Progenitor cell of endocrine pancreas (in vitro differentiated cells): ENCODE results near the gene CPNE6. TPM values are rescaled to one million over a fixed set of nuclear protein-coding genes. Genes with fewer than 3 reads are reported as not detected.

Experiments
- DNase-seq: peaks from one replicate; pipeline ENCODE4 v3.0.0; 2021; ENCODE audit warnings: low spot score; ENCODE audit not compliant: unreplicated experiment
- H3K27ac Mint-ChIP-seq: 2 replicates; pipeline ENCODE4 v1.8.0; 2021; ENCODE audit warnings: mild to moderate bottlenecking, moderate library complexity, mixed read lengths
- H3K27me3 Mint-ChIP-seq: 2 replicates; pipeline ENCODE4 v1.8.0; 2021; ENCODE audit warnings: mixed read lengths
- H3K36me3 Mint-ChIP-seq: 2 replicates; pipeline ENCODE4 v1.8.0; 2022; ENCODE audit warnings: mixed read lengths; ENCODE audit not compliant: insufficient read depth
- H3K4me1 Mint-ChIP-seq: 2 replicates; pipeline ENCODE4 v1.8.0; 2021; ENCODE audit warnings: low read depth, mixed read lengths
- H3K4me3 Mint-ChIP-seq: 2 replicates; pipeline ENCODE4 v1.8.0; 2021; ENCODE audit warnings: low read depth, mild to moderate bottlenecking, moderate library complexity, mixed read lengths
- H3K9me3 Mint-ChIP-seq: 2 replicates; pipeline ENCODE4 v1.8.0; 2021; ENCODE audit warnings: low read depth, mixed read lengths
- total RNA-seq: library from RNA; stranded (reverse); gene quantifications from 2 replicates; pipeline ENCODE4 v1.2.1, GENCODE V29; 2021
- TF ChIP-seq, protein P1 (sequence below): fragments of 200-600 bp; sonication (generic); IDR thresholded peaks from one replicate; pipeline ENCODE4 v1.5.0; 2021; ENCODE audit warnings: antibody characterized with exemption, mild to moderate bottlenecking; ENCODE audit not compliant: unreplicated experiment

The CPNE6 gene
- total RNA-seq, 1 donor from 2014 or later = not detected

DNA sequence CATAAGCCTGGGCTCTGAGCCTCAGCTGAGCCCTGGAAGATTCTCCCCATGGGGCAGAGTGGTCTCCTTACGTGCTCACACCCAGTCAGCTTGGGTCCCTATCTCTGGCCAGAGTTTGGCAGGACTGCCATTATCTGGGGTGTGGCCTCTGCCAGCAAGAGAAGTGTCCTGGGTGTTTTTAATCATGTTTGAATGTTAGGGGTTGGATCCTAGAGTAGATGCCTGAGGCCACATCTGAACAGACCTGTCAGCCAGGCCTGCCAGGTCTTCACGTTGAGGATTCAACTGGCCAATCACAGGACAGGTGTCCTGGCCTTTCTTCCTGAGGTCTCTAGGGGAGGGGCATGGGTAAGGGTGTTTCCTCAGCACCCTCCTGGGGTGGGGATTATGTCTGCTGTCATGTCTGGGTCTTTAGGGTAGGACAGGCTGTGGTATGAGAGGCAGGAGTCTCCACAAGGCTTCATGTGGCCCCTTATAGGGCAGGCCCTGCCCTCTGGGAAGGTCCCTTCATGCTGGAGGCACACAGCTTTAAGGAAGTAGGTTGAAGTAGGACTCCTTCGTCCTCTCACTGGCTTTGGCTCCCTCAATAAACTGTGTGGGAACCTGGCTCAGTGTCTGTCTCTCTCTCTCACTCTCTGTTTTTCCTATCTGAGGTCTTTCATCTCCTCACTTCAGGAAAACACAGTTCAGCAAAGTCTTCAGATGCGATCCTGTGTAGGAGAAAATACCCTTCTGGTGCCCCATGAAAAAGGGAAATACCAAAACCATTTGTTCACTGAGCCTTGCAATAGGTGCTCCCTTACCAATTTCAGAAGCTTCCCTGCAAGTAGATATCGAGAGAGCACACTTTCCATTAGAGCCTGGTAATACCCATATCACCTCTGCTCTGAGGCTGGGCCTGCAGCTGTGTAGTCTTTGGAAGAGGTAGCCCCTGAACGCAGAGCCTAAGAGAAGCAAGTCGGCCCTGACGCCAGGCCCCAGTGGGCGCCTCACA is 52.4 kb downstream of the CPNE6 start:
- Mint-ChIP-seq H3K4me1 (no peaks in the 10 kb centered on the region), H3K36me3 (peaks cover 14% of the 10 kb centered on the region), H3K4me3 (no peak overlapping the region), H3K27ac (no peak overlapping the region), H3K9me3 (no peaks in the 10 kb centered on the region), H3K27me3 (no peaks in the 10 kb centered on the region)
- no peak for DNase-seq
- TF ChIP-seq, protein P1, sequence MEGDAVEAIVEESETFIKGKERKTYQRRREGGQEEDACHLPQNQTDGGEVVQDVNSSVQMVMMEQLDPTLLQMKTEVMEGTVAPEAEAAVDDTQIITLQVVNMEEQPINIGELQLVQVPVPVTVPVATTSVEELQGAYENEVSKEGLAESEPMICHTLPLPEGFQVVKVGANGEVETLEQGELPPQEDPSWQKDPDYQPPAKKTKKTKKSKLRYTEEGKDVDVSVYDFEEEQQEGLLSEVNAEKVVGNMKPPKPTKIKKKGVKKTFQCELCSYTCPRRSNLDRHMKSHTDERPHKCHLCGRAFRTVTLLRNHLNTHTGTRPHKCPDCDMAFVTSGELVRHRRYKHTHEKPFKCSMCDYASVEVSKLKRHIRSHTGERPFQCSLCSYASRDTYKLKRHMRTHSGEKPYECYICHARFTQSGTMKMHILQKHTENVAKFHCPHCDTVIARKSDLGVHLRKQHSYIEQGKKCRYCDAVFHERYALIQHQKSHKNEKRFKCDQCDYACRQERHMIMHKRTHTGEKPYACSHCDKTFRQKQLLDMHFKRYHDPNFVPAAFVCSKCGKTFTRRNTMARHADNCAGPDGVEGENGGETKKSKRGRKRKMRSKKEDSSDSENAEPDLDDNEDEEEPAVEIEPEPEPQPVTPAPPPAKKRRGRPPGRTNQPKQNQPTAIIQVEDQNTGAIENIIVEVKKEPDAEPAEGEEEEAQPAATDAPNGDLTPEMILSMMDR = no peak

DNA sequence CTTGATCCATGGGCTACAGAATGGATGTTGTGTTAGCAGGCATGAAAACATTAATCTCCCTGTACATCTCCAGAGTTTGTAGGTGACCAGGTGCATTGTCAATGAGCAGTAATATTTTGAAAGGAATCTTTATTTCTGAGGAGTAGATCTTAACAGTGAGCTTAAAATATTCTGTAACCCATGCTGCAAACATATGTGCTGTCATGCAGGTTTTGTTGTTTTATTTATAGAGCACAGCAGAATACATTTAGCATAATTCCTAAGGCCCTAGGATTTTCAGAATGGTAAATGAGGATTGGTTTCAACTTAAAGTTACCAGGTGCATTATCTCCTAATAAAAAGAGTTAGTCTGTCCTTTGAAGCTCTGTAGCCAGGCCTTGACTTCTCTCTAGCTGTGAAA is 55.6 kb downstream of the CPNE6 start:
- TF ChIP-seq, protein P1 = no peak
- Mint-ChIP-seq H3K9me3 (no peaks in the 10 kb centered on the region), H3K4me3 (no peak overlapping the region), H3K4me1 (peaks cover 5% of the 10 kb centered on the region), H3K27ac (no peak overlapping the region), H3K27me3 (no peaks in the 10 kb centered on the region), H3K36me3 (peaks cover 3% of the 10 kb centered on the region)
- no peak for DNase-seq

DNA sequence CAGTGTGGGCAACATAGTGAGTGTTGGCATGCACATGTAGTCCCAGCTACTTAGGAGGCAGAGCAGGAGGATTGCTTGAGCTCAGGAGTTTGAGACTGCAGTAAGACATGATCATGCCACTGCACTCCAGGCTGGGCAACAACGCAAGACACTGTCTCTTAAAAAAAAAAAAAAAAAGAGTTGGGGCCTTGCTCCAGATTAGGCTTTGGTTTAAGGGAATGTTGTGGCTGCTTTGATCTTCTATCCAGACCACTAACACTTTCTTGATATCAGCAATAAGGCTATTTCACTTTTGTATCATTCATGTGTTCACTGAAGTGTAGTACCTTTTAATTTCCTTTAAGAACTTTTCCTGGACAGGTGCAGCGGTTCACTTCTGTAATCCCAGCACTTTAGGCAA is 56.3 kb downstream of the CPNE6 start:
- H3K36me3 Mint-ChIP-seq = peaks cover 3% of the 10 kb centered on the region
- no peak for DNase-seq
- H3K4me3 Mint-ChIP-seq = no peak overlapping the region
- H3K27ac Mint-ChIP-seq = no peak overlapping the region
- peaks cover 5% of the 10 kb centered on the region for H3K4me1 Mint-ChIP-seq
- no peaks in the 10 kb centered on the region for H3K9me3 Mint-ChIP-seq
- no peaks in the 10 kb centered on the region for H3K27me3 Mint-ChIP-seq
- TF ChIP-seq, protein P1 = no peak

Other genes starting within 250 kb of the CPNE6 start
- 17.1 and 19.6 TPM in 2 replicates for gene DHRS4, start 117.8 kb upstream of the CPNE6 start, total RNA-seq
- gene DHRS4L2, start 82.6 kb upstream of the CPNE6 start, total RNA-seq = 12.2 and 14.0 TPM in 2 replicates
- 4.3 and 4.9 TPM in 2 replicates for gene CARMIL3, start 19.6 kb upstream of the CPNE6 start, total RNA-seq
- 29.7 and 34.7 TPM in 2 replicates for gene PCK2, start 22.7 kb downstream of the CPNE6 start, total RNA-seq
- 79.7 and 80.9 TPM in 2 replicates for gene DCAF11, start 43.2 kb downstream of the CPNE6 start, total RNA-seq
- gene NRL, start 43.4 kb downstream of the CPNE6 start, total RNA-seq = 2.3 and 2.8 TPM in 2 replicates
- gene FITM1, start 59.1 kb downstream of the CPNE6 start, total RNA-seq = 1.7 and 1.9 TPM in 2 replicates
- 101 and 103 TPM in 2 replicates for gene PSME1, start 64.6 kb downstream of the CPNE6 start, total RNA-seq
- 22.8 and 22.9 TPM in 2 replicates for gene EMC9, start 70.0 kb downstream of the CPNE6 start, total RNA-seq
- 118 and 120 TPM in 2 replicates for gene PSME2, start 75.0 kb downstream of the CPNE6 start, total RNA-seq
- gene RNF31, start 75.9 kb downstream of the CPNE6 start, total RNA-seq = 99.3 and 104 TPM in 2 replicates
- 57.4 and 62.4 TPM in 2 replicates for gene IRF9, start 89.7 kb downstream of the CPNE6 start, total RNA-seq
- gene REC8, start 100.5 kb downstream of the CPNE6 start, total RNA-seq = 380 and 408 TPM in 2 replicates
- 54.9 and 56.4 TPM in 2 replicates for gene IPO4, start 117.3 kb downstream of the CPNE6 start, total RNA-seq
- gene TM9SF1, start 123.9 kb downstream of the CPNE6 start, total RNA-seq = 52.9 and 56.2 TPM in 2 replicates
- 0.29 TPM in 1 of 2 replicates, not detected in the other for gene TSSK4, start 134.1 kb downstream of the CPNE6 start, total RNA-seq
- 53.7 and 54.3 TPM in 2 replicates for gene CHMP4A, start 141.9 kb downstream of the CPNE6 start, total RNA-seq
- gene MDP1, start 144.5 kb downstream of the CPNE6 start, total RNA-seq = 15.2 and 17.7 TPM in 2 replicates
- gene NEDD8, start 160.8 kb downstream of the CPNE6 start, total RNA-seq = 161 TPM in 2 replicates
- 73.6 and 86.2 TPM in 2 replicates for gene GMPR2, start 161.4 kb downstream of the CPNE6 start, total RNA-seq
- 56.7 and 59.2 TPM in 2 replicates for gene TINF2, start 171.1 kb downstream of the CPNE6 start, total RNA-seq
- gene TGM1, start 191.6 kb downstream of the CPNE6 start, total RNA-seq = 5.8 and 7.0 TPM in 2 replicates
- gene RABGGTA, start 200.0 kb downstream of the CPNE6 start, total RNA-seq = 25.9 and 33.1 TPM in 2 replicates
- 33.4 and 34.4 TPM in 2 replicates for gene DHRS1, start 228.2 kb downstream of the CPNE6 start, total RNA-seq
- gene NOP9, start 228.3 kb downstream of the CPNE6 start, total RNA-seq = 32.4 and 32.6 TPM in 2 replicates
- gene CIDEB, start 236.4 kb downstream of the CPNE6 start, total RNA-seq = 1.9 and 3.0 TPM in 2 replicates
- 11.0 and 11.3 TPM in 2 replicates for gene LTB4R2, start 238.6 kb downstream of the CPNE6 start, total RNA-seq
- gene LTB4R, start 239.9 kb downstream of the CPNE6 start, total RNA-seq = 8.4 TPM in 2 replicates